ENCODE measurements around the gene POU2F3. TPM values are rescaled to one million over a fixed set of nuclear protein-coding genes. Genes with fewer than 3 reads are reported as not detected.

Gene POU2F3
- total and polyA plus RNA-seq, 2 of the 13 experiments (the other 11 are each of a cell fraction or from before 2014, with no cell fraction given) = not detected

DNA sequence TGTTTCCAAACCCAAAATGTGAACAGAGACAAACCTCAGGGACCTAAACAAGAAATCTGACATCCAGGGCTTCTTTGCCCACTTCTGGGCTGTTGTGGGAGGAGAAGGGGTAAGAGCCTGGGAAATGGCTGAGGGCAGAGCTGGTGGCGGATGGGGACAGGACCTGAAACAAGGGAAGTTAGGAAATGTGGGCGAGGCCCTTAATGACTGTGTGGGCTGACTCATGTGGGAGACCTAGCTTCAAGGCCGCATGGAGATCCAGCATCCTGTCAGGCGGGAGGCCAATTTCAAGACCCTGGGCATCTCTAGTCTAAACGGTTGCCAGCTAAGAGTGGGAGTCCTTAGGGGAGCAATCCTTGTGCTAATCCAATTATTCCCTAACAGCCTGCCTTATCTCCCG lies 31.2 kb upstream of the POU2F3 start (continued):
- TF ChIP-seq UBTF (CRISPR knock-in tag; IDR thresholded peaks at IDR 0.05) (no peak; the same call in 1 of the 2 replicates), ZNF512B (CRISPR knock-in tag; IDR thresholded peaks at IDR 0.05; ENCODE audit: borderline replicate concordance) (no peak), EEA1 (CRISPR knock-in tag; IDR thresholded peaks at IDR 0.05; ENCODE audit: borderline replicate concordance) (no peak), HES4 (CRISPR knock-in tag; IDR thresholded peaks at IDR 0.05; ENCODE audit: borderline replicate concordance) (no peak), FOSL2 (CRISPR knock-in tag; IDR thresholded peaks at IDR 0.05) (peak; percentile 94), FOXA3 (CRISPR knock-in tag; IDR thresholded peaks at IDR 0.05) (peak; percentile 28; the same call in 1 of the 2 replicates), PAF1 (CRISPR knock-in tag; IDR thresholded peaks at IDR 0.05) (no peak), GATAD2A (CRISPR knock-in tag; IDR thresholded peaks at IDR 0.05) (peak; percentile 57), ELF3 (CRISPR knock-in tag; IDR thresholded peaks at IDR 0.05) (no peak), SP5 (CRISPR knock-in tag; IDR thresholded peaks at IDR 0.05; ENCODE audit: borderline replicate concordance, low read depth) (peak; percentile 62; the same call in 1 of the 2 replicates), ZNF34 (CRISPR knock-in tag; IDR thresholded peaks at IDR 0.05; ENCODE audit: borderline replicate concordance) (no peak), ZNF572 (CRISPR knock-in tag; IDR thresholded peaks at IDR 0.05) (no peak), CBX5 (CRISPR knock-in tag; IDR thresholded peaks at IDR 0.05; ENCODE audit: borderline replicate concordance) (no peak), ZNF362 (CRISPR knock-in tag; IDR thresholded peaks at IDR 0.05; ENCODE audit: borderline replicate concordance) (no peak), ZNF83 (CRISPR knock-in tag; IDR thresholded peaks at IDR 0.05; ENCODE audit: borderline replicate concordance) (no peak), TFDP1 (CRISPR knock-in tag; IDR thresholded peaks at IDR 0.05; ENCODE audit: borderline replicate concordance) (no peak)
- TF ChIP-seq, protein P1, sequence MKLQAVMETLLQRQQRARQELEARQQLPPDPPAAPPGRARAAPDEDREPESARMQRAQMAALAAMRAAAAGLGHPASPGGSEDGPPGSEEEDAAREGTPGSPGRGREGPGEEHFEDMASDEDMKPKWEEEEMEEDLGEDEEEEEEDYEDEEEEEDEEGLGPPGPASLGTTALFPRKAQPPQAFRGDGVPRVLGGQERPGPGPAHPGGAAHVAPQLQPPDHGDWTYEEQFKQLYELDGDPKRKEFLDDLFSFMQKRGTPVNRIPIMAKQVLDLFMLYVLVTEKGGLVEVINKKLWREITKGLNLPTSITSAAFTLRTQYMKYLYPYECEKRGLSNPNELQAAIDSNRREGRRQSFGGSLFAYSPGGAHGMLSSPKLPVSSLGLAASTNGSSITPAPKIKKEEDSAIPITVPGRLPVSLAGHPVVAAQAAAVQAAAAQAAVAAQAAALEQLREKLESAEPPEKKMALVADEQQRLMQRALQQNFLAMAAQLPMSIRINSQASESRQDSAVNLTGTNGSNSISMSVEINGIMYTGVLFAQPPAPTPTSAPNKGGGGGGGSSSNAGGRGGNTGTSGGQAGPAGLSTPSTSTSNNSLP (IDR thresholded peaks at IDR 0.05; ENCODE audit: low read depth, low read length) = no peak
- TF ChIP-seq, protein P2, sequence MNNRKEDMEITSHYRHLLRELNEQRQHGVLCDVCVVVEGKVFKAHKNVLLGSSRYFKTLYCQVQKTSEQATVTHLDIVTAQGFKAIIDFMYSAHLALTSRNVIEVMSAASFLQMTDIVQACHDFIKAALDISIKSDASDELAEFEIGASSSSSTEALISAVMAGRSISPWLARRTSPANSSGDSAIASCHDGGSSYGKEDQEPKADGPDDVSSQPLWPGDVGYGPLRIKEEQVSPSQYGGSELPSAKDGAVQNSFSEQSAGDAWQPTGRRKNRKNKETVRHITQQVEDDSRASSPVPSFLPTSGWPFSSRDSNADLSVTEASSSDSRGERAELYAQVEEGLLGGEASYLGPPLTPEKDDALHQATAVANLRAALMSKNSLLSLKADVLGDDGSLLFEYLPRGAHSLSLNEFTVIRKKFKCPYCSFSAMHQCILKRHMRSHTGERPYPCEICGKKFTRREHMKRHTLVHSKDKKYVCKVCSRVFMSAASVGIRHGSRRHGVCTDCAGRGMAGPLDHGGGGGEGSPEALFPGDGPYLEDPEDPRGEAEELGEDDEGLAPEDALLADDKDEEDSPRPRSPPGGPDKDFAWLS (CRISPR knock-in tag; IDR thresholded peaks at IDR 0.05; ENCODE audit: borderline replicate concordance) = no peak
- TF ChIP-seq, protein P3, sequence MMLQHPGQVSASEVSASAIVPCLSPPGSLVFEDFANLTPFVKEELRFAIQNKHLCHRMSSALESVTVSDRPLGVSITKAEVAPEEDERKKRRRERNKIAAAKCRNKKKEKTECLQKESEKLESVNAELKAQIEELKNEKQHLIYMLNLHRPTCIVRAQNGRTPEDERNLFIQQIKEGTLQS (CRISPR knock-in tag; IDR thresholded peaks at IDR 0.05) = peak; percentile 69; the same call in 1 of the 2 replicates
